ENCODE data around the gene SPRR1B.
"Not testable (repeated sequence)": the region's sequence is repeated elsewhere in the genome, so short reads cannot be mapped to it uniquely, and the experiment has no call there.

Gene SPRR1B

GRCh38 chr1:153032677-153033308 lies 1.8 kb downstream of the SPRR1B start:
- Histone ChIP-seq H3K4me3 (ENCODE audit: control insufficient read depth in 1 of 7, extremely low read depth in 1 of 7, insufficient read depth in 4 of 7, low read depth in 2 of 7, low read length in 6 of 7) (no peak overlapping the region), H3K36me3 (ENCODE audit: control insufficient read depth in 4 of 4, insufficient read depth in 4 of 4, low read length in 3 of 4) (no peaks in the 10 kb centered on the region), H3K4me1 (ENCODE audit: control extremely low read depth in 1 of 4, control insufficient read depth in 4 of 4, insufficient read depth in 4 of 4, low read length in 3 of 4) (no peaks in the 10 kb centered on the region), H3K27ac (ENCODE audit: insufficient read depth in 1 of 2, low read depth in 1 of 2, low read length in 2 of 2, poor library complexity in 1 of 2, severe bottlenecking in 2 of 2) (no peak overlapping the region), H3K27me3 (replicated peaks in 2 of 5; ENCODE audit: control insufficient read depth in 4 of 5, insufficient read depth in 5 of 5, low read length in 4 of 5) (peaks cover 0 to 9% (median 2%) of the 10 kb centered on the region in 5 experiments), H3K9me3 (ENCODE audit: control extremely low read depth in 1 of 5, control insufficient read depth in 4 of 5, insufficient read depth in 2 of 5, low read depth in 1 of 5, low read length in 4 of 5) (peaks cover 0 to 2% (median 0%) of the 10 kb centered on the region in 5 experiments)
- DNase-seq: peak in 2 of 3 donors; percentile 7
- 0% methylated on average over 1 of the region's 3 CpGs for WGBS (ENCODE audit: insufficient coverage)
- ChIA-PET POLR2A (no interaction called here), CTCF (interaction anchor here (1.1 kb wide), 1 partner anchor 11 kb away, joined by 3 read pairs; no protein-coding TSS in a partner anchor)

- Histone ChIP-seq H3K9me3 (ENCODE audit: control extremely low read depth in 1 of 5, control insufficient read depth in 4 of 5, insufficient read depth in 2 of 5, low read depth in 1 of 5, low read length in 4 of 5) (peaks cover 0 to 1% (median 0%) of the 10 kb centered on the region in 5 experiments), H3K4me3 (ENCODE audit: control insufficient read depth in 1 of 7, extremely low read depth in 1 of 7, insufficient read depth in 4 of 7, low read depth in 2 of 7, low read length in 6 of 7) (no peak overlapping the region), H3K4me1 (ENCODE audit: control extremely low read depth in 1 of 4, control insufficient read depth in 4 of 4, insufficient read depth in 4 of 4, low read length in 3 of 4) (no peaks in the 10 kb centered on the region), H3K27me3 (replicated peaks in 2 of 5; ENCODE audit: control insufficient read depth in 4 of 5, insufficient read depth in 5 of 5, low read length in 4 of 5) (peaks cover 0 to 9% (median 2%) of the 10 kb centered on the region in 5 experiments), H3K27ac (ENCODE audit: insufficient read depth in 1 of 2, low read depth in 1 of 2, low read length in 2 of 2, poor library complexity in 1 of 2, severe bottlenecking in 2 of 2) (no peak overlapping the region), H3K36me3 (ENCODE audit: control insufficient read depth in 4 of 4, insufficient read depth in 4 of 4, low read length in 3 of 4) (no peaks in the 10 kb centered on the region)
- CTCF ChIA-PET: interaction anchor here (0.6 kb wide), 1 partner anchor 26 kb away, joined by 3 read pairs; no protein-coding TSS in a partner anchor
- POLR2A ChIA-PET: interaction anchor here (0.6 kb wide), 1 partner anchor 65 kb away, joined by 3 read pairs; the partner anchor contains the start of gene SPRR4
- no CpG with 5 or more reads among the region's 1 CpG for WGBS (ENCODE audit: insufficient coverage)
- no peak for DNase-seq
Measured at GRCh38 chr1:153035211-153035610, 4.2 kb downstream of the SPRR1B start.

GRCh38 chr1:153040950-153041631 lies 10.1 kb downstream of the SPRR1B start, which contains the start of gene SPRR2D:
TSS of gene SPRR2D (minus strand) at chr1:153041120. CDS start at chr1:153040346, 774 bp downstream.
- POLR2A ChIA-PET: no interaction called here
- WGBS (ENCODE audit: insufficient coverage): 81% methylated on average over 3 of the region's 4 CpGs

GRCh38 chr1:153049211-153049610 lies 18.2 kb downstream of the SPRR1B start:
- H3K27ac ChIP-seq (ENCODE audit: insufficient read depth in 1 of 2, low read depth in 1 of 2, low read length in 2 of 2, poor library complexity in 1 of 2, severe bottlenecking in 2 of 2): no peak overlapping the region
- 100% methylated on average over 1 of the region's 2 CpGs for WGBS (ENCODE audit: insufficient coverage)
- CTCF ChIA-PET: no interaction called here
- no peak for DNase-seq
- POLR2A ChIA-PET: no interaction called here
- peaks cover 0 to 4% (median 0%) of the 10 kb centered on the region in 5 experiments for H3K9me3 ChIP-seq (ENCODE audit: control extremely low read depth in 1 of 5, control insufficient read depth in 4 of 5, insufficient read depth in 2 of 5, low read depth in 1 of 5, low read length in 4 of 5)
- no peak overlapping the region for H3K4me3 ChIP-seq (ENCODE audit: control insufficient read depth in 1 of 7, extremely low read depth in 1 of 7, insufficient read depth in 4 of 7, low read depth in 2 of 7, low read length in 6 of 7)
- H3K27me3 ChIP-seq (replicated peaks in 2 of 5; ENCODE audit: control insufficient read depth in 4 of 5, insufficient read depth in 5 of 5, low read length in 4 of 5): peaks cover 0 to 3% (median 0%) of the 10 kb centered on the region in 5 experiments
- no peaks in the 10 kb centered on the region for H3K4me1 ChIP-seq (ENCODE audit: control extremely low read depth in 1 of 4, control insufficient read depth in 4 of 4, insufficient read depth in 4 of 4, low read length in 3 of 4)
- no peaks in the 10 kb centered on the region for H3K36me3 ChIP-seq (ENCODE audit: control insufficient read depth in 4 of 4, insufficient read depth in 4 of 4, low read length in 3 of 4)

More at GRCh38 chr1:153040950-153041631, 10.1 kb downstream of the SPRR1B start, which contains the start of gene SPRR2D:
- H3K9me3 ChIP-seq (ENCODE audit: control extremely low read depth in 1 of 5, control insufficient read depth in 4 of 5, insufficient read depth in 2 of 5, low read depth in 1 of 5, low read length in 4 of 5): peaks cover 0 to 1% (median 0%) of the 10 kb centered on the region in 5 experiments
- no peak within 1 kb of the TSS for H3K4me3 ChIP-seq (ENCODE audit: control insufficient read depth in 1 of 7, extremely low read depth in 1 of 7, insufficient read depth in 4 of 7, low read depth in 2 of 7, low read length in 6 of 7)
- no peaks in the 10 kb centered on the region for H3K4me1 ChIP-seq (ENCODE audit: control extremely low read depth in 1 of 4, control insufficient read depth in 4 of 4, insufficient read depth in 4 of 4, low read length in 3 of 4)
- peaks cover 2 to 18% (median 7%) of the 10 kb centered on the region in 5 experiments for H3K27me3 ChIP-seq (replicated peaks in 2 of 5; ENCODE audit: control insufficient read depth in 4 of 5, insufficient read depth in 5 of 5, low read length in 4 of 5)
- no peaks in the 10 kb centered on the region for H3K36me3 ChIP-seq (ENCODE audit: control insufficient read depth in 4 of 4, insufficient read depth in 4 of 4, low read length in 3 of 4)
- H3K27ac ChIP-seq (ENCODE audit: insufficient read depth in 1 of 2, low read depth in 1 of 2, low read length in 2 of 2, poor library complexity in 1 of 2, severe bottlenecking in 2 of 2): no peak within 1 kb of the TSS
- CTCF ChIA-PET: no interaction called here
- DNase-seq: no peak

- H3K4me1 ChIP-seq (ENCODE audit: control extremely low read depth in 1 of 4, control insufficient read depth in 4 of 4, insufficient read depth in 4 of 4, low read length in 3 of 4); H3K27ac ChIP-seq (ENCODE audit: insufficient read depth in 1 of 2, low read depth in 1 of 2, low read length in 2 of 2, poor library complexity in 1 of 2, severe bottlenecking in 2 of 2); H3K4me3 ChIP-seq (ENCODE audit: control insufficient read depth in 1 of 7, extremely low read depth in 1 of 7, insufficient read depth in 4 of 7, low read depth in 2 of 7, low read length in 6 of 7); H3K36me3 ChIP-seq (ENCODE audit: control insufficient read depth in 4 of 4, insufficient read depth in 4 of 4, low read length in 3 of 4); H3K9me3 ChIP-seq (ENCODE audit: control extremely low read depth in 1 of 5, control insufficient read depth in 4 of 5, insufficient read depth in 2 of 5, low read depth in 1 of 5, low read length in 4 of 5); CTCF ChIA-PET; POLR2A ChIA-PET; H3K27me3 ChIP-seq (replicated peaks in 2 of 5; ENCODE audit: control insufficient read depth in 4 of 5, insufficient read depth in 5 of 5, low read length in 4 of 5); DNase-seq: not testable (repeated sequence)
- WGBS (ENCODE audit: insufficient coverage): 90% methylated on average over 1 of the region's 3 CpGs
Measured at GRCh38 chr1:153056111-153056510, 25.1 kb downstream of the SPRR1B start.

- peaks cover 0 to 3% (median 1%) of the 10 kb centered on the region in 5 experiments for H3K27me3 ChIP-seq (replicated peaks in 2 of 5; ENCODE audit: control insufficient read depth in 4 of 5, insufficient read depth in 5 of 5, low read length in 4 of 5)
- H3K4me3 ChIP-seq (ENCODE audit: control insufficient read depth in 1 of 7, extremely low read depth in 1 of 7, insufficient read depth in 4 of 7, low read depth in 2 of 7, low read length in 6 of 7): no peak within 1 kb of the TSS
- H3K36me3 ChIP-seq (ENCODE audit: control insufficient read depth in 4 of 4, insufficient read depth in 4 of 4, low read length in 3 of 4): no peaks in the 10 kb centered on the region
- WGBS (ENCODE audit: insufficient coverage): 100% methylated on average over 1 of the region's 2 CpGs
- H3K4me1 ChIP-seq (ENCODE audit: control extremely low read depth in 1 of 4, control insufficient read depth in 4 of 4, insufficient read depth in 4 of 4, low read length in 3 of 4): peaks cover 0 to 8% (median 0%) of the 10 kb centered on the region in 4 experiments
- no peak within 1 kb of the TSS for H3K27ac ChIP-seq (ENCODE audit: insufficient read depth in 1 of 2, low read depth in 1 of 2, low read length in 2 of 2, poor library complexity in 1 of 2, severe bottlenecking in 2 of 2)
- ChIA-PET CTCF (no interaction called here), POLR2A (no interaction called here)
- no peak for DNase-seq
- H3K9me3 ChIP-seq (ENCODE audit: control extremely low read depth in 1 of 5, control insufficient read depth in 4 of 5, insufficient read depth in 2 of 5, low read depth in 1 of 5, low read length in 4 of 5): no peaks in the 10 kb centered on the region
Measured at GRCh38 chr1:153057375-153057774, 26.4 kb downstream of the SPRR1B start, which contains the start of gene SPRR2A. TSS of gene SPRR2A (minus strand) at chr1:153057512. CDS start at chr1:153056735, 777 bp downstream.

GRCh38 chr1:153058154-153058553 lies 27.2 kb downstream of the SPRR1B start:
- no peak for DNase-seq
- Histone ChIP-seq H3K27ac (ENCODE audit: insufficient read depth in 1 of 2, low read depth in 1 of 2, low read length in 2 of 2, poor library complexity in 1 of 2, severe bottlenecking in 2 of 2) (no peak overlapping the region), H3K4me3 (ENCODE audit: control insufficient read depth in 1 of 7, extremely low read depth in 1 of 7, insufficient read depth in 4 of 7, low read depth in 2 of 7, low read length in 6 of 7) (no peak overlapping the region), H3K9me3 (ENCODE audit: control extremely low read depth in 1 of 5, control insufficient read depth in 4 of 5, insufficient read depth in 2 of 5, low read depth in 1 of 5, low read length in 4 of 5) (no peaks in the 10 kb centered on the region), H3K27me3 (replicated peaks in 2 of 5; ENCODE audit: control insufficient read depth in 4 of 5, insufficient read depth in 5 of 5, low read length in 4 of 5) (peaks cover 0 to 3% (median 1%) of the 10 kb centered on the region in 5 experiments), H3K4me1 (ENCODE audit: control extremely low read depth in 1 of 4, control insufficient read depth in 4 of 4, insufficient read depth in 4 of 4, low read length in 3 of 4) (peaks cover 0 to 8% (median 0%) of the 10 kb centered on the region in 4 experiments), H3K36me3 (ENCODE audit: control insufficient read depth in 4 of 4, insufficient read depth in 4 of 4, low read length in 3 of 4) (no peaks in the 10 kb centered on the region)
- ChIA-PET POLR2A (no interaction called here), CTCF (no interaction called here)
- WGBS (ENCODE audit: insufficient coverage): no CpG with 5 or more reads among the region's 2 CpGs
